Measurements from ENCODE around the gene SHROOM2.
"Not testable (repeated sequence)": the region's sequence is repeated elsewhere in the genome, so short reads cannot be mapped to it uniquely, and the experiment has no call there.

SHROOM2 gene

GRCh38 chrX:9785944-9786797 lies at the start of gene SHROOM2:
Gene SHROOM2 (plus strand): TSS chrX:9786429. CDS start chrX:9786546, 117 bp downstream.
- DNase-seq: no peak

GRCh38 chrX:9737363-9737762 lies 48.9 kb upstream of the SHROOM2 start:
- no peak for DNase-seq

- no peak for DNase-seq
Measured at GRCh38 chrX:9738151-9738550, 48.1 kb upstream of the SHROOM2 start.

- DNase-seq: no peak
Measured at GRCh38 chrX:9739130-9739529, 47.1 kb upstream of the SHROOM2 start.

- peak in 1 of 2 donors; percentile 69 for DNase-seq
Measured at GRCh38 chrX:9745417-9746115, 40.7 kb upstream of the SHROOM2 start.

- peak in 1 of 2 donors; percentile 51 for DNase-seq
Measured at GRCh38 chrX:9746148-9746888, 39.9 kb upstream of the SHROOM2 start.

- no peak for DNase-seq
Measured at GRCh38 chrX:9747644-9748043, 38.6 kb upstream of the SHROOM2 start.

GRCh38 chrX:9749146-9749692 lies 37.0 kb upstream of the SHROOM2 start:
- no peak for DNase-seq

- DNase-seq: no peak
Measured at GRCh38 chrX:9757366-9757765, 28.9 kb upstream of the SHROOM2 start.

- DNase-seq: no peak
Measured at GRCh38 chrX:9758021-9758638, 28.1 kb upstream of the SHROOM2 start.

GRCh38 chrX:9759337-9759736 lies 26.9 kb upstream of the SHROOM2 start:
- no peak for DNase-seq

- DNase-seq: no peak
Measured at GRCh38 chrX:9765072-9765736, 21.0 kb upstream of the SHROOM2 start.

- no peak for DNase-seq
Measured at GRCh38 chrX:9765737-9766097, 20.5 kb upstream of the SHROOM2 start, which contains the start of gene GPR143. Gene GPR143 (minus strand): TSS chrX:9765847. CDS start chrX:9765817, 30 bp downstream.

GRCh38 chrX:9767375-9767774 lies 18.9 kb upstream of the SHROOM2 start:
- no peak for DNase-seq

GRCh38 chrX:9768321-9768839 lies 17.8 kb upstream of the SHROOM2 start:
- DNase-seq: not testable (repeated sequence)

- DNase-seq: no peak
Measured at GRCh38 chrX:9770319-9770718, 15.9 kb upstream of the SHROOM2 start.

- no peak for DNase-seq
Measured at GRCh38 chrX:9772943-9773342, 13.3 kb upstream of the SHROOM2 start.

GRCh38 chrX:9775930-9776329 lies 10.3 kb upstream of the SHROOM2 start:
- DNase-seq: no peak

- DNase-seq: no peak
Measured at GRCh38 chrX:9781941-9782340, 4.3 kb upstream of the SHROOM2 start.

GRCh38 chrX:9784332-9784731 lies 1.9 kb upstream of the SHROOM2 start:
- no peak for DNase-seq

GRCh38 chrX:9785254-9785943 lies 830 bp upstream of the SHROOM2 start:
- DNase-seq: no peak

All from bone marrow (tissue), 2 donors.